ENCODE measurements around the gene SSNA1. TPM values are rescaled to one million over a fixed set of nuclear protein-coding genes. Genes with fewer than 3 reads are reported as not detected.

SSNA1 gene
- total RNA-seq, 1 donor from 2014 or later, result 71.9 TPM

GRCh38 chr9:137200311-137201204, 12.1 kb downstream of the SSNA1 start, which contains the start of gene TPRN:
TSS of gene TPRN (minus strand) at chr9:137200741. CDS start at chr9:137200711, 30 bp downstream.
- intact Hi-C loops (cut with micrococcal nuclease), result loop anchor here (1.0 to 2.0 kb wide), 7 partner anchors 12 to 82 kb away; partner anchors contain the start of genes ANAPC2, SSNA1 and TUBB4B
- H3K36me3 Mint-ChIP-seq (ENCODE audit: low read depth), result peaks cover 8% of the 10 kb centered on the region
- H3K27me3 Mint-ChIP-seq, result no peaks in the 10 kb centered on the region
- H3K4me1 Mint-ChIP-seq, result peaks cover 39% of the 10 kb centered on the region
- no peaks in the 10 kb centered on the region for H3K9me3 Mint-ChIP-seq
- TF ChIP-seq CTCF (IDR thresholded peaks at IDR 0.05), result no peak
- ChIA-PET CTCF (interaction anchor here (0.9 to 2.6 kb wide), 3 partner anchors 12 to 49 kb away, joined by 3 to 10 read pairs (median 4); partner anchors contain the start of genes ANAPC2 and SSNA1), POLR2A (interaction anchor here (0.5 to 3.8 kb wide), 22 partner anchors 8 to 459 kb away, joined by 3 to 53 read pairs (median 4); partner anchors contain the start of genes ANAPC2, MAN1B1, RNF208 and SAPCD2)
- H3K27ac Mint-ChIP-seq, result peak within 1 kb of the TSS; percentile 79
- peak; percentile 95 for ATAC-seq (ENCODE audit: low read depth)
- H3K4me3 Mint-ChIP-seq, result peak within 1 kb of the TSS; percentile 83
- DNase-seq, result peak; percentile 92

- DNase-seq, result no peak
- H3K4me3 Mint-ChIP-seq, result peak overlapping the region; percentile 83
- TF ChIP-seq CTCF (IDR thresholded peaks at IDR 0.05), result no peak
- H3K9me3 Mint-ChIP-seq, result no peaks in the 10 kb centered on the region
- peak overlapping the region; percentile 79 for H3K27ac Mint-ChIP-seq
- intact Hi-C loops (cut with micrococcal nuclease), result loop anchor here (2.0 kb wide), 2 partner anchors 73 to 83 kb away; no protein-coding TSS in a partner anchor
- H3K36me3 Mint-ChIP-seq (ENCODE audit: low read depth), result peaks cover 8% of the 10 kb centered on the region
- H3K4me1 Mint-ChIP-seq, result peaks cover 47% of the 10 kb centered on the region
- ChIA-PET CTCF (interaction anchor here (0.9 to 2.6 kb wide), 3 partner anchors 13 to 50 kb away, joined by 3 to 10 read pairs (median 4); partner anchors contain the start of genes ANAPC2 and SSNA1), POLR2A (interaction anchor here (0.5 to 3.8 kb wide), 21 partner anchors 7 to 460 kb away, joined by 3 to 53 read pairs (median 4); partner anchors contain the start of genes ANAPC2, MAN1B1, RNF208 and SAPCD2)
- no peaks in the 10 kb centered on the region for H3K27me3 Mint-ChIP-seq
- no peak for ATAC-seq (ENCODE audit: low read depth)
Measured at GRCh38 chr9:137201205-137201868, 12.9 kb downstream of the SSNA1 start.

- intact Hi-C loops (cut with micrococcal nuclease), result no loop called here
- TF ChIP-seq CTCF (IDR thresholded peaks at IDR 0.05), result no peak
- ChIA-PET POLR2A (interaction anchor here (0.7 to 3.8 kb wide), 4 partner anchors 14 to 75 kb away, joined by 5 to 53 read pairs (median 28); partner anchors contain the start of genes ANAPC2, RNF208 and SSNA1), CTCF (interaction anchor here (2.6 kb wide), 1 partner anchor 14 kb away, joined by 10 read pairs; the partner anchor contains the start of genes ANAPC2 and SSNA1)
- Mint-ChIP-seq H3K27ac (no peak overlapping the region), H3K4me1 (peaks cover 60% of the 10 kb centered on the region), H3K27me3 (no peaks in the 10 kb centered on the region), H3K9me3 (no peaks in the 10 kb centered on the region), H3K4me3 (no peak overlapping the region), H3K36me3 (ENCODE audit: low read depth) (peaks cover 15% of the 10 kb centered on the region)
- DNase-seq (no peak), ATAC-seq (ENCODE audit: low read depth) (no peak)
Measured at GRCh38 chr9:137202966-137203365, 14.5 kb downstream of the SSNA1 start.

GRCh38 chr9:137204731-137205125, 16.3 kb downstream of the SSNA1 start:
- H3K27me3 Mint-ChIP-seq, result no peaks in the 10 kb centered on the region
- peak overlapping the region; percentile 92 for H3K4me3 Mint-ChIP-seq
- H3K36me3 Mint-ChIP-seq (ENCODE audit: low read depth), result peaks cover 24% of the 10 kb centered on the region
- CTCF ChIA-PET, result interaction anchor here (1.3 to 1.8 kb wide), 2 partner anchors 16 to 22 kb away, joined by 4 to 5 read pairs; partner anchors contain the start of genes ANAPC2, RNF224 and SSNA1
- H3K27ac Mint-ChIP-seq, result peak overlapping the region; percentile 90
- no peaks in the 10 kb centered on the region for H3K9me3 Mint-ChIP-seq
- POLR2A ChIA-PET, result interaction anchor here (0.6 to 5.3 kb wide), 9 partner anchors 15 to 118 kb away, joined by 3 to 46 read pairs (median 5); partner anchors contain the start of genes MAN1B1, RNF208, RNF224 and SSNA1
- DNase-seq, result no peak
- H3K4me1 Mint-ChIP-seq, result peaks cover 54% of the 10 kb centered on the region
- intact Hi-C loops (cut with micrococcal nuclease), result loop anchor here (1.0 kb wide), 3 partner anchors 16 to 37 kb away; partner anchors contain the start of genes ANAPC2, SSNA1 and TUBB4B
- ATAC-seq (ENCODE audit: low read depth), result no peak
- no peak for TF ChIP-seq CTCF (IDR thresholded peaks at IDR 0.05)

Data from activated B cell treated with CpG ODN at 0.5 μM for 24 hours (primary cell).